K562 (cell line): ENCODE results near the gene ITSN1. TPM values are rescaled to one million over a fixed set of nuclear protein-coding genes. Genes with fewer than 3 reads are reported as not detected.
A peak's percentile ranks its signal among the peaks of the same experiment; 100 is the strongest.

Source experiments
- ATAC-seq: fragments of 200-7000 bp; cut with Tn5 transposase; 3 replicates; pipeline ENCODE4 v1.9.1; 2020; ENCODE audit warnings: moderate library complexity
- BruUV-seq: library from RNA; stranded (reverse); fragments of 400-500 nt; replicated peaks from 2 replicates; lab custom pipeline; 2021; lab: Mats Ljungman, UMichigan
- CTCF ChIA-PET: fragments of 300-600 bp; formaldehyde crosslinking; extraction: SDS; loops from one replicate; lab custom pipeline; 2021; ENCODE audit warnings: low intra/inter-chr PET ratio; lab: Yijun Ruan, JAX
- POLR2A ChIA-PET: fragments of 300-600, 350-650 bp; sonication (Branson Sonifier 250); formaldehyde crosslinking; extraction: SDS; loops from one replicate; lab custom pipeline; 2021; ENCODE audit warnings: antibody characterized with exemption, inconsistent platforms; lab: Yijun Ruan, JAX
- DNase-seq, 4 experiments: peaks; one replicate each; pipeline versions ENCODE4 v3.0.0 to v3.0.0-alpha.2; 2011 to 2018; ENCODE audit warnings: low spot score in 3 of 4, mixed read lengths in 3 of 4; ENCODE audit errors: extremely low read depth in 1 of 4
- FAIRE-seq: peaks from 2 replicates; lab custom pipeline; 2011; peaks lifted over from hg19 to GRCh38; lab: Jason Lieb, UNC
- H2AFZ ChIP-seq: 2 replicates; pipeline ENCODE4 v1.6.0; 2011; ENCODE audit warnings: low read depth, low read length, control low read depth, inconsistent platforms
- H3K27ac ChIP-seq: fragments of 200-600 bp; 3 replicates; pipeline ENCODE4 v1.8.0; 2011; ENCODE audit warnings: low read depth, mild to moderate bottlenecking, control low read depth, inconsistent platforms, low read length, moderate library complexity, mixed read lengths; ENCODE audit errors: extremely low read depth
- H3K27me3 ChIP-seq, 2 experiments: fragments of 300-600 bp in 1 of 2; 2 replicates in 1 of 2; 3 replicates in 1 of 2; pipeline versions ENCODE4 v1.6.0 to v1.8.0; 2011; ENCODE audit warnings: inconsistent platforms in 2 of 2, low read length in 2 of 2, mild to moderate bottlenecking in 1 of 2, mixed read lengths in 1 of 2, moderate library complexity in 1 of 2; ENCODE audit not compliant: control insufficient read depth in 2 of 2, insufficient read depth in 2 of 2
- H3K36me3 ChIP-seq: fragments of 300-600 bp; 3 replicates; pipeline ENCODE4 v1.8.0; 2011; ENCODE audit warnings: mild to moderate bottlenecking, low read length, inconsistent platforms; ENCODE audit not compliant: control insufficient read depth, insufficient read depth
- H3K4me1 ChIP-seq, 2 experiments: fragments of 200-600 bp in 1 of 2; replicated peaks in 1 of 2; 2 replicates in 1 of 2; 3 replicates in 1 of 2; pipeline versions ENCODE4 v1.5.1 to v1.8.0; 2011; ENCODE audit warnings: inconsistent platforms in 2 of 2, low read length in 2 of 2, mild to moderate bottlenecking in 1 of 2, mixed read lengths in 1 of 2, moderate library complexity in 1 of 2; ENCODE audit not compliant: control insufficient read depth in 2 of 2, insufficient read depth in 2 of 2
- H3K4me2 ChIP-seq: 2 replicates; pipeline ENCODE4 v1.6.1; 2011; ENCODE audit warnings: low read length, control low read depth, inconsistent platforms, mixed read lengths; ENCODE audit not compliant: insufficient read depth
- H3K4me3 ChIP-seq: fragments of 200-600 bp; sonication (generic), shearing (Covaris generic); 2 replicates; pipeline ENCODE4 v1.5.1; 2016; ENCODE audit warnings: control low read depth, inconsistent platforms
- H3K79me2 ChIP-seq: fragments of 200-600 bp; 3 replicates; pipeline ENCODE4 v1.8.0; 2011; ENCODE audit warnings: low read length, inconsistent platforms; ENCODE audit not compliant: control insufficient read depth, insufficient read depth
- H3K9ac ChIP-seq, 2 experiments: 2 replicates each; pipeline versions ENCODE4 v1.6.0 to v1.6.1; 2011; ENCODE audit warnings: low read depth in 2 of 2, low read length in 2 of 2, control low read depth in 1 of 2, inconsistent platforms in 1 of 2, mild to moderate bottlenecking in 1 of 2, mixed read lengths in 1 of 2; ENCODE audit not compliant: insufficient read depth in 1 of 2
- H3K9me1 ChIP-seq: one replicate; pipeline ENCODE4 v1.6.0; 2011; ENCODE audit warnings: inconsistent platforms, mild to moderate bottlenecking, low read length, moderate library complexity; ENCODE audit not compliant: control insufficient read depth, insufficient read depth
- H3K9me3 ChIP-seq: replicated peaks from 2 replicates; pipeline ENCODE4 v1.5.1; 2011; ENCODE audit warnings: low read depth, low read length, inconsistent platforms; ENCODE audit not compliant: control insufficient read depth, insufficient read depth
- H4K20me1 ChIP-seq: replicated peaks from 2 replicates; pipeline ENCODE4 v1.6.1; 2011; ENCODE audit warnings: low read length, inconsistent platforms, mixed read lengths; ENCODE audit not compliant: control insufficient read depth, insufficient read depth
- C11orf30 ChIP-seq: fragments of 450-650 bp; IDR thresholded peaks from 2 replicates; pipeline ENCODE4 v1.6.1; 2016; ENCODE audit warnings: low read depth, mild to moderate bottlenecking
- CBX3 ChIP-seq, 2 experiments: IDR thresholded peaks; 1 replicate in 1 of 2; 2 replicates in 1 of 2; pipeline ENCODE4 v1.6.1; 2012; ENCODE audit warnings: inconsistent platforms in 2 of 2, low read length in 2 of 2, borderline replicate concordance in 1 of 2, control low read depth in 1 of 2
- CBX5 ChIP-seq: IDR thresholded peaks from 2 replicates; pipeline ENCODE4 v1.6.1; 2014; ENCODE audit warnings: low read depth, borderline replicate concordance
- EGR1 ChIP-seq: fragments of 450-650 bp; conservative IDR thresholded peaks from 2 replicates; pipeline ENCODE4 v1.6.1; 2017; ENCODE audit warnings: mild to moderate bottlenecking
- EHMT2 ChIP-seq: fragments of 450-650 bp; IDR thresholded peaks from 2 replicates; pipeline ENCODE4 v1.6.1; 2018; ENCODE audit warnings: antibody characterized with exemption
- FOXJ2 ChIP-seq: fragments of 200-800 bp; sonication (Bioruptor generic); IDR thresholded peaks from 2 replicates; pipeline ENCODE4 v1.6.1; 2016; ENCODE audit warnings: missing genetic modification characterization, missing compliant biosample characterization
- HDAC1 ChIP-seq, 2 experiments: fragments of 450-650 bp; IDR thresholded peaks; 2 replicates each; pipeline ENCODE4 v1.6.1; 2016 to 2017; ENCODE audit warnings: inconsistent platforms in 1 of 2, mild to moderate bottlenecking in 1 of 2, moderate library complexity in 1 of 2
- MAFG ChIP-seq: fragments of 450-650 bp; conservative IDR thresholded peaks from 2 replicates; pipeline ENCODE4 v1.6.1; 2016; ENCODE audit warnings: missing genetic modification characterization, missing compliant biosample characterization
- NBN ChIP-seq: fragments of 450-650 bp; IDR thresholded peaks from 2 replicates; pipeline ENCODE4 v1.6.1; 2016; ENCODE audit warnings: low read depth, mild to moderate bottlenecking
- NRF1 ChIP-seq, 2 experiments: fragments of 450-650 bp; IDR thresholded peaks in 1 of 2; conservative IDR thresholded peaks in 1 of 2; 2 replicates each; pipeline ENCODE4 v1.6.1; 2014; ENCODE audit warnings: mild to moderate bottlenecking in 2 of 2
- SETDB1 ChIP-seq: IDR thresholded peaks from one replicate; pipeline ENCODE4 v1.6.1; 2012; ENCODE audit warnings: low read length, control low read depth, inconsistent platforms
- TEAD4 ChIP-seq, 2 experiments: sonication (generic) in 1 of 2; formaldehyde crosslinking in 1 of 2; IDR thresholded peaks; 2 replicates each; pipeline versions ENCODE4 v1.6.1 to v1.8.0; 2012 to 2022; ENCODE audit warnings: borderline replicate concordance in 1 of 2, inconsistent platforms in 1 of 2, low read length in 1 of 2, mild to moderate bottlenecking in 1 of 2, missing genetic modification reagents in 1 of 2
- TRIM24 ChIP-seq, 2 experiments: fragments of 450-650 bp; IDR thresholded peaks; 2 replicates each; pipeline ENCODE4 v1.6.1; 2016
- ZBTB33 ChIP-seq: sonication (generic); formaldehyde crosslinking; IDR thresholded peaks from 2 replicates; pipeline ENCODE4 v1.8.1; 2023; ENCODE audit warnings: mild to moderate bottlenecking, missing genetic modification reagents
- ZNF212 ChIP-seq: fragments of 450-650 bp; formaldehyde crosslinking; IDR thresholded peaks from 2 replicates; pipeline ENCODE4 v1.4.0; 2020; ENCODE audit warnings: mild to moderate bottlenecking
- ZNF280A ChIP-seq: fragments of 450-650 bp; IDR thresholded peaks from 2 replicates; pipeline ENCODE4 v1.6.1; 2018; ENCODE audit warnings: mild to moderate bottlenecking, low read depth; ENCODE audit not compliant: partially characterized antibody
- ZNF280B ChIP-seq: fragments of 250-450 bp; sonication (Bioruptor Pico); IDR thresholded peaks from 2 replicates; pipeline ENCODE4 v1.5.1; 2021; ENCODE audit warnings: mild to moderate bottlenecking
- ZNF316 ChIP-seq: fragments of 450-650 bp; IDR thresholded peaks from 2 replicates; pipeline ENCODE4 v1.6.1; 2016
- WGBS: fragments of 100-300 bp; shearing (Covaris generic); methylation state at CpG from one replicate; pipeline ENCODE4 v1.1.6; 2016; ENCODE audit warnings: low coverage, mixed read lengths; ENCODE audit not compliant: insufficient coverage; ENCODE audit errors: missing lambda C conversion rate; 5-methylcytosine and 5-hydroxymethylcytosine counted together
- in situ Hi-C: fragments of 300-500 bp; cut with MboI; formaldehyde crosslinking; loops from 4 replicates; pipeline ENCODE4 v1.15.0; 2018; ENCODE audit warnings: inconsistent platforms, mixed read lengths
- intact Hi-C: fragments of 100-400 bp; cut with micrococcal nuclease; formaldehyde crosslinking; loops from 2 replicates; pipeline ENCODE4 v1.14.2; 2022
- polyA plus RNA-seq, 8 experiments: library from polyadenylated mRNA; depleted of rRNA in 4 of 8; stranded (reverse) in 5 of 8; unstranded in 3 of 8; fragments of >200 nt; fragmentation: Nextera tagmentation in 2 of 8; fragmentation: Illumina TruSeq in 1 of 8; extraction: Ambion mirVana in 2 of 8; extraction: Trizol in 1 of 8; gene quantifications; 2 replicates each; pipeline versions ENCODE4 v1.2.1 to v1.2.3, GENCODE V29; 2011 to 2014; ENCODE audit warnings: inconsistent platforms in 1 of 8, missing spikeins in 1 of 8
- total RNA-seq, 7 experiments: library from RNA; depleted of rRNA in 6 of 7; stranded (reverse); fragments of >200 nt in 6 of 7; fragmentation: Illumina TruSeq in 2 of 7; extraction: Trizol in 2 of 7; gene quantifications; 2 replicates each; pipeline versions ENCODE4 v1.2.1 to v1.2.3, GENCODE V29; 2011 to 2021; ENCODE audit warnings: low replicate concordance in 1 of 7

The ITSN1 gene
- total and polyA plus RNA-seq, 9 of the 15 experiments (the other 6 are each of a cell fraction or from before 2014, with no cell fraction given): 1.1 to 12.6 (median 4.8) TPM

- no peak for TF ChIP-seq ZNF212 (CRISPR knock-in tag)
- TF ChIP-seq, all 486 proteins: peak for 0
Measured at GRCh38 chr21:33739701-33740100, 97.4 kb downstream of the ITSN1 start (continued).

GRCh38 chr21:33747420-33747819 lies 105.1 kb downstream of the ITSN1 start:
- intact Hi-C loops: no loop called here
- DNase-seq (peak in 3 of 4 experiments; percentile 18 to 25 (median 20)), ATAC-seq (no peak), FAIRE-seq (no peak)
- BruUV-seq: no TSS peak
- no peak overlapping the region for H3K9ac ChIP-seq
- in situ Hi-C loops: no loop called here
- H3K27me3 ChIP-seq: no peaks in the 10 kb centered on the region
- H3K79me2 ChIP-seq: no peaks in the 10 kb centered on the region
- H3K27ac ChIP-seq: no peak overlapping the region
- CTCF ChIA-PET: no interaction called here
- H3K9me1 ChIP-seq: no peaks in the 10 kb centered on the region
- WGBS: 48% methylated on average over 2 of the region's 2 CpGs
- H2AFZ ChIP-seq: no peak overlapping the region
- H3K4me1 ChIP-seq: peaks cover 0 to 5% of the 10 kb centered on the region in 2 experiments; a peak in 2 of 5 replicates
- no peak overlapping the region for H3K4me3 ChIP-seq
- no peaks in the 10 kb centered on the region for H4K20me1 ChIP-seq
- POLR2A ChIA-PET: no interaction called here
- peaks cover 5% of the 10 kb centered on the region for H3K9me3 ChIP-seq
- H3K4me2 ChIP-seq: no peak overlapping the region
- H3K36me3 ChIP-seq: no peaks in the 10 kb centered on the region
- 0 out of 2 replicates have a peak, but pooled peaks have one; percentile 7 for TF ChIP-seq TEAD4 (IDR thresholded peaks at IDR 0.05; ENCODE audit: low read length)
- no peak for TF ChIP-seq TEAD4 (CRISPR knock-in tag; IDR thresholded peaks at IDR 0.05; ENCODE audit: borderline replicate concordance)
- TF ChIP-seq HDAC1 (IDR thresholded peaks at IDR 0.05): peak in 1 of 2 experiments; percentile 82; a peak in 2 of 4 replicates
- peak; percentile 76; the same call in 1 of the 2 replicates for TF ChIP-seq ZNF280B (CRISPR knock-in tag)
- peak; percentile 86 for TF ChIP-seq CBX5
- TF ChIP-seq CBX3 (IDR thresholded peaks at IDR 0.05; ENCODE audit: borderline replicate concordance in 1 of 2, low read length in 2 of 2): peak in 1 of 2 experiments; percentile 98; a peak in 2 of 3 replicates
- TF ChIP-seq NBN: peak; percentile 59; the same call in 1 of the 2 replicates
- no peak for TF ChIP-seq NRF1 (conservative IDR thresholded peaks at IDR 0.05 in 1 of 2, IDR thresholded peaks at IDR 0.05 in 1 of 2)
- peak; percentile 89 for TF ChIP-seq ZNF280A
- TF ChIP-seq ZNF316: 0 out of 2 replicates have a peak, but pooled peaks have one; percentile 2
- TF ChIP-seq FOXJ2 (tag): no peak
- no peak for TF ChIP-seq EGR1
- TF ChIP-seq MAFG (tag): no peak
- TF ChIP-seq ZBTB33 (CRISPR knock-in tag): peak; percentile 79
- peak; percentile 46 to 81; a peak in 2 of 4 replicates for TF ChIP-seq TRIM24 (IDR thresholded peaks at IDR 0.05)
- no peak for TF ChIP-seq SETDB1
- 0 out of 2 replicates have a peak, but pooled peaks have one; percentile 19 for TF ChIP-seq C11orf30
- TF ChIP-seq EHMT2: 0 out of 2 replicates have a peak, but pooled peaks have one; percentile 26
